ENCODE data around the gene STAT1. TPM values are rescaled to one million over a fixed set of nuclear protein-coding genes. Genes with fewer than 3 reads are reported as not detected.

Gene STAT1
- total and polyA plus RNA-seq, 10 of the 15 experiments (the other 5 are each of a cell fraction or from before 2014, with no cell fraction given), result 81.8 to 398 (median 307) TPM

- no peak for TF ChIP-seq PRDM15 (CRISPR knock-in tag; IDR thresholded peaks at IDR 0.05)
- TF ChIP-seq CEBPZ (IDR thresholded peaks at IDR 0.05; ENCODE audit: low read depth, low read length), result no peak
- no peak for TF ChIP-seq IKZF2 (IDR thresholded peaks at IDR 0.05)
These were observed 5.7 kb downstream of the STAT1 start (continued) for GRCh38 chr2:191008286-191008685.

All from GM12878 (cell line).